Endothelial cell of umbilical vein (primary cell): ENCODE measurements around the gene SEC61A1. TPM values are rescaled to one million over a fixed set of nuclear protein-coding genes. Genes with fewer than 3 reads are reported as not detected.
A peak's percentile ranks its signal among the peaks of the same experiment; 100 is the strongest.

Source experiments
- BruUV-seq: library from RNA; stranded (reverse); fragments of 400-500 nt; replicated peaks from 2 replicates; lab custom pipeline; 2021; lab: Mats Ljungman, UMichigan
- CTCF ChIA-PET: fragments of 300-600, 350-600 bp; sonication (Branson Sonifier 250); formaldehyde crosslinking; loops from one replicate; lab custom pipeline; 2021; ENCODE audit warnings: antibody characterized with exemption, inconsistent platforms; lab: Charles Lee
- POLR2A ChIA-PET: fragments of 300-600, 350-600 bp; sonication (Branson Sonifier 250); formaldehyde crosslinking; loops from one replicate; lab custom pipeline; 2021; ENCODE audit warnings: antibody characterized with exemption, inconsistent platforms; lab: Charles Lee
- DNase-seq: peaks from one replicate; pipeline ENCODE4 v3.0.0-alpha.2; 2011; ENCODE audit warnings: low read depth, low spot score
- FAIRE-seq: peaks from 2 replicates; lab custom pipeline; 2011; peaks lifted over from hg19 to GRCh38; lab: Jason Lieb, UNC
- H2AFZ ChIP-seq: 2 replicates; pipeline ENCODE4 v1.6.0; 2012; ENCODE audit warnings: low read depth, low read length, control low read depth, inconsistent platforms
- H3K27ac ChIP-seq: 2 replicates; pipeline ENCODE4 v1.5.1; 2011; ENCODE audit warnings: low read depth, mild to moderate bottlenecking, control low read depth, low read length, moderate library complexity; ENCODE audit not compliant: insufficient read depth
- H3K27me3 ChIP-seq, 2 experiments: 2 replicates each; pipeline versions ENCODE4 v1.6.0 to v1.6.1; 2011; ENCODE audit warnings: low read length in 2 of 2, mixed read lengths in 1 of 2; ENCODE audit not compliant: control insufficient read depth in 2 of 2, insufficient read depth in 2 of 2
- H3K36me3 ChIP-seq, 2 experiments: 2 replicates in 1 of 2; 3 replicates in 1 of 2; pipeline ENCODE4 v1.5.1; 2011; ENCODE audit warnings: low read length in 2 of 2, mild to moderate bottlenecking in 1 of 2, moderate library complexity in 1 of 2; ENCODE audit not compliant: control insufficient read depth in 2 of 2, insufficient read depth in 2 of 2; ENCODE audit errors: extremely low read depth in 1 of 2
- H3K4me1 ChIP-seq: 3 replicates; pipeline ENCODE4 v1.5.1; 2011; ENCODE audit warnings: mild to moderate bottlenecking, low read length; ENCODE audit not compliant: control insufficient read depth, insufficient read depth; ENCODE audit errors: extremely low read depth
- H3K4me2 ChIP-seq: 2 replicates; pipeline ENCODE4 v1.6.1; 2011; ENCODE audit warnings: low read length, control low read depth, mixed read lengths; ENCODE audit not compliant: insufficient read depth
- H3K4me3 ChIP-seq, 3 experiments: fragments of 200-600 bp in 1 of 3; sonication (generic), shearing (Covaris generic) in 1 of 3; replicated peaks in 1 of 3; 2 replicates each; pipeline ENCODE4 v1.5.1; 2011 to 2016; ENCODE audit warnings: control low read depth in 3 of 3, low read length in 3 of 3, mild to moderate bottlenecking in 2 of 3, inconsistent platforms in 1 of 3, low read depth in 1 of 3, moderate library complexity in 1 of 3; ENCODE audit not compliant: insufficient read depth in 1 of 3
- H3K79me2 ChIP-seq: 2 replicates; pipeline ENCODE4 v1.6.0; 2012; ENCODE audit warnings: low read length, inconsistent platforms; ENCODE audit not compliant: control insufficient read depth, insufficient read depth
- H3K9ac ChIP-seq: replicated peaks from 2 replicates; pipeline ENCODE3; 2011; ENCODE audit warnings: low read length, control low read depth; ENCODE audit not compliant: insufficient read depth; ENCODE audit errors: extremely low read depth
- H3K9me1 ChIP-seq: replicated peaks from 3 replicates; pipeline ENCODE4 v1.6.0; 2011; ENCODE audit warnings: mild to moderate bottlenecking, low read length; ENCODE audit not compliant: control insufficient read depth, insufficient read depth; ENCODE audit errors: extremely low read depth
- H3K9me3 ChIP-seq: replicated peaks from 2 replicates; pipeline ENCODE4 v1.5.1; 2012; ENCODE audit warnings: low read length, inconsistent platforms; ENCODE audit not compliant: control insufficient read depth, insufficient read depth
- H4K20me1 ChIP-seq: replicated peaks from 2 replicates; pipeline ENCODE3; 2011; ENCODE audit warnings: mild to moderate bottlenecking, low read length; ENCODE audit not compliant: control insufficient read depth, insufficient read depth; ENCODE audit errors: extremely low read depth
- CTCF ChIP-seq, 2 donors: IDR thresholded peaks; 1 replicate in 1 of 2; 2 replicates in 1 of 2; pipeline ENCODE4 v1.5.1; 2011; ENCODE audit warnings: low read length in 2 of 2, mild to moderate bottlenecking in 2 of 2, moderate library complexity in 2 of 2, control low read depth in 1 of 2, inconsistent platforms in 1 of 2, low read depth in 1 of 2; ENCODE audit not compliant: insufficient read depth in 1 of 2; ENCODE audit errors: extremely low read depth in 1 of 2
- MYC ChIP-seq: IDR thresholded peaks from one replicate; pipeline ENCODE4 v1.6.1; 2011; ENCODE audit warnings: mild to moderate bottlenecking, low read depth, low read length
- dilution Hi-C: fragments of 300-500 bp; cut with MboI; formaldehyde crosslinking; loops from one replicate; pipeline ENCODE4 v1.15.0; 2019; ENCODE audit warnings: low sequenced_read_pairs; ENCODE audit not compliant: extremely low pct_ligation_motif_present
- intact Hi-C: fragments of 100-400 bp; cut with micrococcal nuclease; formaldehyde crosslinking; loops from one replicate; pipeline ENCODE4 v1.10.0; 2022
- polyA plus RNA-seq, 4 experiments: library from polyadenylated mRNA; depleted of rRNA in 3 of 4; stranded (reverse) in 3 of 4; unstranded in 1 of 4; fragments of >200 nt; gene quantifications; 2 replicates each; pipeline versions ENCODE4 v1.2.1 to v1.2.3, GENCODE V29; 2011 to 2012; ENCODE audit warnings: missing spikeins in 1 of 4
- total RNA-seq: library from RNA; stranded (reverse); gene quantifications from 2 replicates; pipeline ENCODE4 v1.2.3, GENCODE V29; 2021

SEC61A1 gene
- total and polyA plus RNA-seq, 2 donors (not counting 3 experiments of a cell fraction or from before 2014, with no cell fraction given): 307 to 312 TPM

- BruUV-seq: no TSS peak
- no peak for FAIRE-seq
- Histone ChIP-seq H3K4me1 (peaks cover 7% of the 10 kb centered on the region), H3K9ac (no peak overlapping the region), H2AFZ (no peak overlapping the region), H4K20me1 (peaks cover 1% of the 10 kb centered on the region), H3K79me2 (peaks cover 40% of the 10 kb centered on the region), H3K27me3 (no peaks in the 10 kb centered on the region), H3K36me3 (peaks cover 47 to 58% of the 10 kb centered on the region in 2 experiments), H3K4me3 (no peak overlapping the region), H3K4me2 (no peak overlapping the region), H3K9me1 (no peaks in the 10 kb centered on the region), H3K9me3 (no peaks in the 10 kb centered on the region), H3K27ac (no peak overlapping the region)
- peak; percentile 15 for DNase-seq
- ChIA-PET POLR2A (no interaction called here), CTCF (interaction anchor here (1.0 to 1.5 kb wide), 2 partner anchors 13 to 486 kb away, joined by 3 to 5 read pairs; no protein-coding TSS in a partner anchor)
- TF ChIP-seq CTCF (IDR thresholded peaks at IDR 0.05; ENCODE audit: extremely low read depth in 1 of 2, insufficient read depth in 1 of 2, low read depth in 1 of 2, low read length in 2 of 2): no peak
- TF ChIP-seq MYC: no peak
- intact Hi-C loops (no loop called here), dilution Hi-C loops (no loop called here)
Measured at GRCh38 chr3:128060473-128061381, 8.5 kb downstream of the SEC61A1 start.
